Fibroblast of skin of left biceps (primary cell): Measurements from ENCODE around the gene CWC27.
"Not testable (repeated sequence)": the region's sequence is repeated elsewhere in the genome, so short reads cannot be mapped to it uniquely, and the experiment has no call there.

ENCODE experiments used
- DNase-seq, 2 experiments: peaks; one replicate each; pipeline ENCODE4 v3.0.0-alpha.2; 2013; ENCODE audit warnings: low read depth in 2 of 2

Gene CWC27

GRCh38 chr5:64838803-64839202 lies 70.1 kb downstream of the CWC27 start:
- DNase-seq: no peak

- DNase-seq: no peak
Measured at GRCh38 chr5:64839936-64840335, 71.2 kb downstream of the CWC27 start.

GRCh38 chr5:64840958-64841357 lies 72.2 kb downstream of the CWC27 start:
- no peak for DNase-seq

GRCh38 chr5:64853777-64854176 lies 85.0 kb downstream of the CWC27 start:
- DNase-seq: no peak

GRCh38 chr5:64854855-64855254 lies 86.1 kb downstream of the CWC27 start:
- no peak for DNase-seq

- DNase-seq: no peak
Measured at GRCh38 chr5:64859881-64860280, 91.2 kb downstream of the CWC27 start.

- no peak for DNase-seq
Measured at GRCh38 chr5:64861281-64861680, 92.6 kb downstream of the CWC27 start.

- no peak for DNase-seq
Measured at GRCh38 chr5:64864171-64864570, 95.4 kb downstream of the CWC27 start.

- DNase-seq: no peak
Measured at GRCh38 chr5:64865662-64866061, 96.9 kb downstream of the CWC27 start.

- DNase-seq: no peak
Measured at GRCh38 chr5:64869419-64869818, 100.7 kb downstream of the CWC27 start.

GRCh38 chr5:64872044-64872443 lies 103.3 kb downstream of the CWC27 start:
- DNase-seq: no peak

GRCh38 chr5:64873441-64873840 lies 104.7 kb downstream of the CWC27 start:
- no peak for DNase-seq

- DNase-seq: no peak
Measured at GRCh38 chr5:64874753-64875152, 106.0 kb downstream of the CWC27 start.

GRCh38 chr5:64876203-64876602 lies 107.5 kb downstream of the CWC27 start:
- DNase-seq: no peak

GRCh38 chr5:64880821-64881220 lies 112.1 kb downstream of the CWC27 start:
- no peak for DNase-seq

- DNase-seq: no peak
Measured at GRCh38 chr5:64883912-64884311, 115.2 kb downstream of the CWC27 start.

GRCh38 chr5:64884541-64884940 lies 115.8 kb downstream of the CWC27 start:
- DNase-seq: no peak

GRCh38 chr5:64887910-64888309 lies 119.2 kb downstream of the CWC27 start:
- DNase-seq: no peak

- DNase-seq: no peak
Measured at GRCh38 chr5:64895748-64896147, 127.0 kb downstream of the CWC27 start.

- DNase-seq: no peak
Measured at GRCh38 chr5:64899838-64900237, 131.1 kb downstream of the CWC27 start.

- no peak for DNase-seq
Measured at GRCh38 chr5:64900618-64901017, 131.9 kb downstream of the CWC27 start.

GRCh38 chr5:64907399-64907798 lies 138.7 kb downstream of the CWC27 start:
- DNase-seq: not testable (repeated sequence)

- peak in 1 of 2 experiments; percentile 12 for DNase-seq
Measured at GRCh38 chr5:64914396-64914795, 145.7 kb downstream of the CWC27 start.

- DNase-seq: no peak
Measured at GRCh38 chr5:64918083-64918482, 149.4 kb downstream of the CWC27 start.

- no peak for DNase-seq
Measured at GRCh38 chr5:64921386-64921785, 152.7 kb downstream of the CWC27 start.
